Transverse colon (tissue), 4 donors: Measurements from ENCODE around the gene AJAP1. TPM values are rescaled to one million over a fixed set of nuclear protein-coding genes. Genes with fewer than 3 reads are reported as not detected.

Experiments
- DNase-seq: peaks from one replicate; pipeline ENCODE4 v3.0.0-alpha.2; 2019
- H3K27ac ChIP-seq, 4 donors: fragments of 200-600 bp; sonication (generic); 2 replicates each; pipeline ENCODE4 v1.5.1; 2016 to 2018; ENCODE audit warnings: inconsistent platforms in 4 of 4
- H3K27me3 ChIP-seq: fragments of 200-600 bp; sonication (generic); 2 replicates; pipeline ENCODE4 v1.5.1; 2017; ENCODE audit warnings: inconsistent platforms
- H3K36me3 ChIP-seq, 4 donors: fragments of 200-600 bp; sonication (generic); 2 replicates each; pipeline ENCODE4 v1.5.1; 2017 to 2019; ENCODE audit warnings: inconsistent platforms in 4 of 4
- H3K4me1 ChIP-seq, 4 donors: fragments of 200-600 bp; sonication (generic); 2 replicates each; pipeline ENCODE4 v1.5.1; 2017 to 2020; ENCODE audit warnings: inconsistent platforms in 4 of 4
- H3K4me3 ChIP-seq, 4 donors: fragments of 200-600 bp; sonication (generic); 1 replicate in 1 of 4; 2 replicates in 3 of 4; pipeline versions ENCODE4 v1.5.1 to v1.6.1; 2017 to 2019; ENCODE audit warnings: inconsistent platforms in 4 of 4
- H3K9me3 ChIP-seq, 2 donors: fragments of 200-600 bp; sonication (generic); 2 replicates each; pipeline ENCODE4 v1.5.1; 2017 to 2019; ENCODE audit warnings: inconsistent platforms in 2 of 2
- EP300 ChIP-seq: sonication (generic); formaldehyde crosslinking; IDR thresholded peaks from one replicate; pipeline ENCODE4 v1.6.1; 2017; ENCODE audit warnings: antibody characterized with exemption, low read depth
- POLR2A ChIP-seq: fragments of 450-650 bp; IDR thresholded peaks from one replicate; pipeline ENCODE4 v1.6.1; 2016; ENCODE audit warnings: antibody characterized with exemption, mild to moderate bottlenecking, moderate library complexity
- POLR2AphosphoS5 ChIP-seq, 3 donors: sonication (generic); formaldehyde crosslinking; IDR thresholded peaks; one replicate each; pipeline ENCODE4 v1.6.1; 2016; ENCODE audit warnings: antibody characterized with exemption in 3 of 3
- WGBS, 2 donors: methylation state at CpG; one replicate each; pipeline ENCODE4 v1.1.5; 2018; ENCODE audit warnings: low coverage in 1 of 2; 5-methylcytosine and 5-hydroxymethylcytosine counted together
- in situ Hi-C, 4 donors: fragments of 200-750 bp; cut with MboI; loops; one replicate each; pipeline versions ENCODE4 v1.15.0 to v1.15.1; 2017; ENCODE audit warnings: low sequenced_read_pairs in 3 of 4, low pct_ligation_motif_present in 1 of 4, low pct_unique_long_range_greater_than_20kb in 1 of 4
- intact Hi-C: fragments of 100-400 bp; cut with DNase I; formaldehyde crosslinking; loops from one replicate; pipeline ENCODE4 v1.15.1; 2023; ENCODE audit warnings: low total_unique reads
- total RNA-seq, 4 donors: library from RNA; depleted of rRNA; stranded (reverse); fragments of >200 nt; gene quantifications; one replicate each; pipeline ENCODE4 v1.1.0, GENCODE V29; 2016
- TF ChIP-seq, protein P1 (sequence below), 5 experiments: fragments of 200-600 bp in 3 of 5; fragments of 450-650 bp in 2 of 5; sonication (generic) in 3 of 5; IDR thresholded peaks; 1 replicate in 2 of 5; 2 replicates in 3 of 5; pipeline ENCODE4 v1.5.1; 2016 to 2017; ENCODE audit warnings: antibody characterized with exemption in 5 of 5, inconsistent platforms in 3 of 5, mild to moderate bottlenecking in 2 of 5, moderate library complexity in 1 of 5

The AJAP1 gene
- total RNA-seq, 4 donors from 2014 or later, result 0.14 to 0.16 TPM; not detected in 2

DNA sequence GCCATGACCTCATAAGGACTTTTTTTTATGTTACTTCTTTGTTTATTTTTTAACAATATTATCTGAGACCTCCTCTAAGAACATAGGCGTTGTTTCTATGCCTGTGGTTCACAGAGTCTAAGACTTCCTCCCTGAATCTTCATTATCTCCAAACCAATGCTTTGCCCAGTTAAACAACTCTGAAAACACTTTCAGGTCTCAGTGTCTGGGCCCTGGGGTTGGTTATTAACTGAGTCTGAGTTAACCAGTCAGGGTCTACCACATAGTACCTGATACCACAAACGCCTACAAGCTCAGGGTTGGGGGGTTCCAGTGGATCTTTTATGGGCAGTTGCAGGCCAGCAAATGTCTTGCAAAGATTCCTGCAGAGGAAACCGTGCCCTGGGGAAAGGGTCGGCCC is 138.2 kb downstream of the AJAP1 start:
- 27 to 51% methylated on average over 1 to 4 of the region's 4 CpGs for WGBS, 2 donors
- H3K36me3 ChIP-seq, result no peaks in the 10 kb centered on the region
- H3K27me3 ChIP-seq, result no peaks in the 10 kb centered on the region
- H3K4me1 ChIP-seq, result no peaks in the 10 kb centered on the region
- H3K9me3 ChIP-seq, result no peaks in the 10 kb centered on the region
- intact Hi-C loops (no loop called here), in situ Hi-C loops (no loop called here)
- H3K4me3 ChIP-seq, result no peak overlapping the region
- DNase-seq, result no peak
- TF ChIP-seq POLR2A (no peak), EP300 (no peak), POLR2AphosphoS5 (IDR thresholded peaks at IDR 0.05) (no peak)
- TF ChIP-seq, protein P1, sequence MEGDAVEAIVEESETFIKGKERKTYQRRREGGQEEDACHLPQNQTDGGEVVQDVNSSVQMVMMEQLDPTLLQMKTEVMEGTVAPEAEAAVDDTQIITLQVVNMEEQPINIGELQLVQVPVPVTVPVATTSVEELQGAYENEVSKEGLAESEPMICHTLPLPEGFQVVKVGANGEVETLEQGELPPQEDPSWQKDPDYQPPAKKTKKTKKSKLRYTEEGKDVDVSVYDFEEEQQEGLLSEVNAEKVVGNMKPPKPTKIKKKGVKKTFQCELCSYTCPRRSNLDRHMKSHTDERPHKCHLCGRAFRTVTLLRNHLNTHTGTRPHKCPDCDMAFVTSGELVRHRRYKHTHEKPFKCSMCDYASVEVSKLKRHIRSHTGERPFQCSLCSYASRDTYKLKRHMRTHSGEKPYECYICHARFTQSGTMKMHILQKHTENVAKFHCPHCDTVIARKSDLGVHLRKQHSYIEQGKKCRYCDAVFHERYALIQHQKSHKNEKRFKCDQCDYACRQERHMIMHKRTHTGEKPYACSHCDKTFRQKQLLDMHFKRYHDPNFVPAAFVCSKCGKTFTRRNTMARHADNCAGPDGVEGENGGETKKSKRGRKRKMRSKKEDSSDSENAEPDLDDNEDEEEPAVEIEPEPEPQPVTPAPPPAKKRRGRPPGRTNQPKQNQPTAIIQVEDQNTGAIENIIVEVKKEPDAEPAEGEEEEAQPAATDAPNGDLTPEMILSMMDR (IDR thresholded peaks at IDR 0.05), result no peak
- H3K27ac ChIP-seq, result no peak overlapping the region

- TF ChIP-seq EP300 (no peak), POLR2A (no peak)
- Histone ChIP-seq H3K4me3 (no peak overlapping the region), H3K27me3 (no peaks in the 10 kb centered on the region), H3K4me1 (no peaks in the 10 kb centered on the region), H3K9me3 (no peaks in the 10 kb centered on the region), H3K27ac (no peak overlapping the region), H3K36me3 (no peaks in the 10 kb centered on the region)
- WGBS, 2 donors, result 82 to 100% methylated on average over 2 to 6 of the region's 6 CpGs
- DNase-seq, result no peak
- in situ Hi-C loops, result no loop called here
- intact Hi-C loops, result no loop called here
Observed at GRCh38 chr1:4794020-4794780, 139.8 kb downstream of the AJAP1 start.

DNA sequence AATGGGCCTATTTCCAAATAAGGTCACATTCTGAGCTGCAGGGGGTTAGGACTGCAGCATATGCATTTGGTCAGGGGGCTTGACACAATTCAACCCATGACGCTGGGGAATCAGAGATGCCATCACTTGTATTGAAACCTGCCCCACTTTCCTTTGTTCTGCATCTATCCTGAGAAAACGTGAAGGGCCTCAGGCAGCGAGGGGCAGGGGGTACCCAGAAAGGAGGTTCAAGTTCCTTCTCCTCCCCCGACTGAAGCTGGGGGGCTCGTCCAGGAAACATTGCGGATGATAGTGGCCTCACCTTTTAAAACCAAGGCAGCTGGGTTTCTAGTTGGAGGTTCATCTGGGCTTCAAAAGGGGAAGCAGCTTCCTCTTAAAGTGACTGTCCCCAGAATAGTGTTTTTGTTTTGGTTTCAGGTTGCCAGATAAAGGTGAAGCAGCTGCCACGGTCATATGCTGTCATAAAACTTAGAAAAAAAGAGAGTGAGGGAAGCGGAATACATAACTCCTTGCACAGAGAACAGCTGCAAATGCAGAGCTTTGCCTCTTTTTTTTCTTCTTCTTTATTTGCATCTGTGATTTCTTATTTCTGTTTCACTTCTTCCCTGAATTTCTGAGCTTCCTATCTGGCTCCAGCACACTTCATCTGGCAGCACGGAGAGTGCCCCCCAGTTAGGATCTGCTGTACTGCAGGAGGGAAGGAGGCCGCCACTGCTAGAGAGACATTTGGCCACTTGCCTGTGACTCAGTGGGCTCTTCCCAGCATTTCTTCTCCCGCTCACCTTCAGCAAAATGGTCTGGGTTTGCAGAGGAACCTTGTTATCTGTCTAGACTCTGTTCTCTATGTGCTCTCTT is 142.0 kb downstream of the AJAP1 start:
- H3K4me3 ChIP-seq, result no peak overlapping the region
- no peak for TF ChIP-seq EP300
- TF ChIP-seq POLR2A, result no peak
- TF ChIP-seq, protein P1 (IDR thresholded peaks at IDR 0.05), result no peak
- no peak for TF ChIP-seq POLR2AphosphoS5 (IDR thresholded peaks at IDR 0.05)
- no peaks in the 10 kb centered on the region for H3K36me3 ChIP-seq
- intact Hi-C loops (no loop called here), in situ Hi-C loops (no loop called here)
- no peaks in the 10 kb centered on the region for H3K4me1 ChIP-seq
- no peaks in the 10 kb centered on the region for H3K9me3 ChIP-seq
- 40 to 60% methylated on average over 2 to 11 of the region's 11 CpGs for WGBS, 2 donors
- peak overlapping the region in 2 of 4 donors; percentile 33 to 50 for H3K27ac ChIP-seq
- DNase-seq, result no peak
- no peaks in the 10 kb centered on the region for H3K27me3 ChIP-seq

DNA sequence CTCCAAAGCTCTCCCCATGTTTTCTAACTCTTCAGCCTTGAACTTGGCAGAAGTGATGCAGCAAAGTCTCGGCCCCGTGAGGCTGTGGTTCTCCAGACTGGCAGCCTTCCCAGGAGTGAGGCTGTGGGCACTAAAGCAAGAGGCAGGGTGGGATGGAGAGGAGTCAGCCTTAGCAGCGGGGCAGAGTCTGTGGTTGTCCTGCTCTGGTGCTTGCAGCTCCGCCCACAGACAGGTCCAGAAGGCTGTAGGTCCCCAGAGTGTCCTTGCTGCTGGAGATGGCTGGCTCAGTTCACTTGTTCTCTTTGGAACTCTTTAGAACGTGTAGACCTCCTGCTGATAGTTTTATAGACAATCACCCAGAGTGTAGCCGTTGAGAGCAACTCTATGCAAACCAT is 142.6 kb downstream of the AJAP1 start:
- Histone ChIP-seq H3K4me3 (no peak overlapping the region), H3K36me3 (no peaks in the 10 kb centered on the region), H3K27ac (peak overlapping the region in 2 of 4 donors; percentile 33 to 50), H3K4me1 (no peaks in the 10 kb centered on the region), H3K9me3 (no peaks in the 10 kb centered on the region), H3K27me3 (no peaks in the 10 kb centered on the region)
- 52% methylated on average over 6 of the region's 6 CpGs; no CpG with 5 or more reads in 1 of the 2 donors for whole genome bisulfite sequencing, 2 donors
- in situ Hi-C loops, result no loop called here
- no peak for DNase-seq
- TF ChIP-seq POLR2A (no peak), EP300 (no peak), POLR2AphosphoS5 (IDR thresholded peaks at IDR 0.05) (no peak)
- TF ChIP-seq, protein P1 (IDR thresholded peaks at IDR 0.05), result no peak
- intact Hi-C loops, result no loop called here
